Kidney epithelial cell (primary cell): ENCODE results near the gene PEBP1. TPM values are rescaled to one million over a fixed set of nuclear protein-coding genes. Genes with fewer than 3 reads are reported as not detected.

Source experiments
- DNase-seq: peaks from one replicate; pipeline ENCODE4 v3.0.0-alpha.2; 2010; ENCODE audit warnings: low read depth
- H3K27me3 ChIP-seq: 2 replicates; pipeline ENCODE4 v1.6.0; 2011; ENCODE audit warnings: low read length; ENCODE audit not compliant: control insufficient read depth, insufficient read depth
- H3K36me3 ChIP-seq: 2 replicates; pipeline ENCODE4 v1.5.1; 2011; ENCODE audit warnings: low read length; ENCODE audit not compliant: control insufficient read depth, insufficient read depth
- H3K4me3 ChIP-seq: 2 replicates; pipeline ENCODE4 v1.5.1; 2011; ENCODE audit warnings: low read depth, mild to moderate bottlenecking, control low read depth, low read length
- total RNA-seq: library from RNA; depleted of rRNA; stranded (reverse); fragments of >200 nt; gene quantifications from 2 replicates; pipeline ENCODE4 v1.2.3, GENCODE V29; 2015
- TF ChIP-seq, protein P1 (sequence below): IDR thresholded peaks from 2 replicates; pipeline ENCODE4 v1.5.1; 2011; ENCODE audit warnings: mild to moderate bottlenecking, moderate library complexity, low read length, control low read depth, inconsistent platforms; ENCODE audit not compliant: insufficient read depth, poor library complexity, severe bottlenecking

Gene PEBP1
- total RNA-seq, 1 donor from 2014 or later: 331 TPM

DNA sequence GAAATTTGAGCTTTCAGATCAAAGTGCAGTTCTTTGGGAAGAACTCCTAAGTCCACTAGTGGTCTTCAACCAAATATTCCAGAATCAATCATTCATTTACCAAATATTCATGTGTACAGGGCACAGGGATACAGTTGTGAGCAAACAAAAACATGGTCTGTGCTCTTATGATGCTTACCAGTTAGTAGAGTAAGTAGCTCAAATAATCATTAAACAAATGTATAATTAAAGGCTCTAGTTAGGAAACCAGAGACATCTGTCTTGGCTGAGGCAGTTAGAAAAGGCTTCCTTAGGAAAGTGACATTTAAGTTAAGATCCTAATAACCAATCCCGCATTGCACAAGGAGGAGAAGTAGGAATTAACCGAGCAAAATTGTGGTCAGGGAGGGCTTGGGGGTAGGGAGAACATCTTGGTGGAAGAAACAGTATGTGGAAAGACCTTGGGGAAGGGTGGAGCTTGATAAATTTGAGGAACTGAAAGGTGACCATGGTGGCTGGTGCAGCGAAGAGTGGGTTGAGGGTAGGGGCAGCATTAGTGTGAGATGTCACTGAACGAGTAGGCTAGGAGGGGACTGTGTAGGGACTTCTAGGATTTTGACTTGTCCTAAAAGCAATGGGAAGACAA lies 40.0 kb downstream of the PEBP1 start:
- H3K4me3 ChIP-seq: no peak overlapping the region

DNA sequence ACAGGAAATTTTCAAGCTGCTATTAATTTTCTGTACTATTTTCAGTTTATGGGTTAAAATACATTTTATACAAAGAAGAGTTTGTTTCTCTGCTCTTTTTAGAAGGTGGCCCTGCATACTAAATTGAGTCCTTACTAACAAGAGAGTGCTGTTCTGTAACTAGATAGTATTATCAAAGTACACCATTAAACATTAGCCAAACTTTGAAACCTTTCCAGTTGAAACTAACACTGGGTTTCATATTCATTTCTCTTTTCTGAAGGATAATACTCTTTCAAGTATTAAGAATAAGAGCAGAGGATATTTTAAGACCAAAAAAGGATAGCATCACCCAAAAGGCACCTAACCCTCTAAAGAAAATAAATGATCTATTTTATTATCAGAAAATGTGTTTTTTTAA lies 47.2 kb downstream of the PEBP1 start:
- Histone ChIP-seq H3K36me3 (no peaks in the 10 kb centered on the region), H3K4me3 (no peak overlapping the region), H3K27me3 (no peaks in the 10 kb centered on the region)
- TF ChIP-seq, protein P1, sequence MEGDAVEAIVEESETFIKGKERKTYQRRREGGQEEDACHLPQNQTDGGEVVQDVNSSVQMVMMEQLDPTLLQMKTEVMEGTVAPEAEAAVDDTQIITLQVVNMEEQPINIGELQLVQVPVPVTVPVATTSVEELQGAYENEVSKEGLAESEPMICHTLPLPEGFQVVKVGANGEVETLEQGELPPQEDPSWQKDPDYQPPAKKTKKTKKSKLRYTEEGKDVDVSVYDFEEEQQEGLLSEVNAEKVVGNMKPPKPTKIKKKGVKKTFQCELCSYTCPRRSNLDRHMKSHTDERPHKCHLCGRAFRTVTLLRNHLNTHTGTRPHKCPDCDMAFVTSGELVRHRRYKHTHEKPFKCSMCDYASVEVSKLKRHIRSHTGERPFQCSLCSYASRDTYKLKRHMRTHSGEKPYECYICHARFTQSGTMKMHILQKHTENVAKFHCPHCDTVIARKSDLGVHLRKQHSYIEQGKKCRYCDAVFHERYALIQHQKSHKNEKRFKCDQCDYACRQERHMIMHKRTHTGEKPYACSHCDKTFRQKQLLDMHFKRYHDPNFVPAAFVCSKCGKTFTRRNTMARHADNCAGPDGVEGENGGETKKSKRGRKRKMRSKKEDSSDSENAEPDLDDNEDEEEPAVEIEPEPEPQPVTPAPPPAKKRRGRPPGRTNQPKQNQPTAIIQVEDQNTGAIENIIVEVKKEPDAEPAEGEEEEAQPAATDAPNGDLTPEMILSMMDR: no peak
- DNase-seq: no peak

More for the DNA sequence above, 40.0 kb downstream of the PEBP1 start:
- TF ChIP-seq, protein P1: no peak
- Histone ChIP-seq H3K27me3 (no peaks in the 10 kb centered on the region), H3K36me3 (no peaks in the 10 kb centered on the region)
- DNase-seq: no peak

DNA sequence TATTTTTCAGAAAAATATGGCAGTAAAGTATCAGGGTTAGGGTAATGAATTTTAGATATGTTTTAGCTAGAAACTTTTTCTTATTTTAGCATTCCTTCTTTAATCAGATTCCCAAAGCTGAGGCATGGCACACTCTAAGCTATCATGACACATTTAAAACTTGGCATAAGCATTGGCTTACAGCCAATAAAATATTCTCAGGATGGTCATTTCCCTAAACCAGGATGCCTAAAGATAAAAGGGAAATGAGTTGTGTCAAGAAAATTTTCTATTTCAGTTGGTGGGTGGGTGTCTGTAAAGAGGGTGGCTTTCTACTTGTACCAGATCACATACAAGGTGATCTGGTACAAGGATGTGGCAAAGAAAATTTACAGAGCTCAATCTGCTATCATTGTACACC lies 47.8 kb downstream of the PEBP1 start:
- Histone ChIP-seq H3K36me3 (no peaks in the 10 kb centered on the region), H3K4me3 (no peak overlapping the region), H3K27me3 (no peaks in the 10 kb centered on the region)
- no peak for DNase-seq
- TF ChIP-seq, protein P1: no peak

DNA sequence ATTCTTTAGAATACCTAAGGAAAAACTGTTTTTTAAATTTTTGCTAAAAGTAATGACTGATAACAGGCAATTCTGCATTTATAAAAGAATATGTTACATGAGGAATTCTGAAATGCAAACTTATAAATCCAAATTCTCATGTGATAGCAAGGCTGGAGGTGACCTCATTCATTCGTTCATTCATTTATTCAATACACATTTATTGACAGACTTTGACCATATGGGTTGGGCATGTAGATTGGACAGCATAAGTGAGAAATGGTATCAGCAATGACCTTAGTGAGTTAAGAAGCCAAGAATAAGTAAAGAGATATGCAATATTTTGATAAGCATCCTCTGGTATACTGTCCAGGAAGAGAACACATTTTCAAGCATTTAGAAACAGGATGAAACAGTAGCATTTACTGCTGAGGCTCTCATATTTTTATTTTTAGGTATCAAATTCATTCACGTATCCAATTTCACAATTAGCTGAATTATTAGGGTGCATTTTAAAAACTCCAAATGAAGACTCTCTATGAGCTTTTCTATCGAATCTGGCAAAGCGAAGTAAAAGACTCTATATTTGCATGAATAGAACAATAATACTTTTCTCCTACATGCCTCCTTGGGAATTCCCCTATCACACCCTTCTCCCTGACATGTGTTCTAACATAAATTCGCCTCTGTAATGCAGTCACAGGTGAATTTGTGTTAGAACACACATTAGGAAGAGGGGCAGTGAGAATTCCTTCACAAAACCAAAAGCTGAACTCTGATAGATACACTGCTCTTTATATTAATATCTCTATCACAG lies 49.9 kb downstream of the PEBP1 start:
- Histone ChIP-seq H3K4me3 (no peak overlapping the region), H3K27me3 (no peaks in the 10 kb centered on the region), H3K36me3 (no peaks in the 10 kb centered on the region)
- DNase-seq: no peak
- TF ChIP-seq, protein P1: no peak

DNA sequence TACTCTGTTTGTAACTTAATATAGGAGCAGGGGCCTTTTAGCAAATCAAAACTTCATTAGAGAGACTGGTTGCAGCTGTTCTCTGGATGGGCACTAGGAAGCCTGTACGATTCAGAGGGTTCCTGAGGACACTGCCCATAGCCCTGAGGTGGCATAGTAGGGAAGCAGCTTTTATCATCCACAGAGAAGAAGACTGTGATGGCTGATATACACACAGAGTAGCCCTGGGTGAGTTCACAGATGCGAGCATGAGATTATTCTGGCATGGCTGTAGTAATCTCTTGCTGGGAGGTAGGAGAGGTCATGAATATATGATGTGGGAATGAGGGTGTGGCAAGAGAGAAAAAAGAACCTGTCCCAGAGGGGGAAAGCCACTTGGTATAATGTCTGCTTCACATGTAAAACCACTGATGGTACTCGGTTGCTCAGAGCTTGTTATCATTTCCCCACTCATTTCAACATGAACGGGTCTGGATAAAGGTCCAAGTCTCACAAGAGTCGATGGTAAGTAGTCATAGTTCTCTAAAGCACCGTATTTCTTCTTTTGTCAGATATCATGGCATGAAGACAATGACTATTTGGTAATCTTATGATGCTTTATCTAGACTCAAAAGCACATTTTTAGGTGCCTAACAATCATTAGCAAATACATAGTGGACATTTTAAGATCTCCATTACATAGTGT lies 52.0 kb downstream of the PEBP1 start:
- H3K27me3 ChIP-seq: no peaks in the 10 kb centered on the region
- no peaks in the 10 kb centered on the region for H3K36me3 ChIP-seq
- no peak for DNase-seq
- TF ChIP-seq, protein P1: no peak
- H3K4me3 ChIP-seq: no peak overlapping the region
